Caco-2 (cell line): ENCODE data around the gene KCNK7. TPM values are rescaled to one million over a fixed set of nuclear protein-coding genes. Genes with fewer than 3 reads are reported as not detected.

Source experiments
- BruUV-seq: library from RNA; stranded (reverse); fragments of 400-500 nt; replicated peaks from 2 replicates; lab custom pipeline; 2021; lab: Mats Ljungman, UMichigan
- CTCF ChIA-PET: fragments of 300-600 bp; sonication (Branson Sonifier 250); formaldehyde crosslinking; loops from one replicate; lab custom pipeline; 2022; ENCODE audit warnings: antibody characterized with exemption; lab: Charles Lee
- POLR2A ChIA-PET: fragments of 300-600 bp; sonication (Branson Sonifier 250); formaldehyde crosslinking; loops from one replicate; lab custom pipeline; 2022; ENCODE audit warnings: antibody characterized with exemption; lab: Charles Lee
- DNase-seq, 2 experiments: peaks; one replicate each; pipeline versions ENCODE4 v3.0.0 to v3.0.0-alpha.2; 2020 to 2022
- H3K27me3 ChIP-seq: replicated peaks from 2 replicates; pipeline ENCODE4 v1.6.0; 2011; ENCODE audit warnings: low read length; ENCODE audit not compliant: control insufficient read depth, insufficient read depth
- H3K36me3 ChIP-seq: 2 replicates; pipeline ENCODE4 v1.5.1; 2011; ENCODE audit warnings: low read length; ENCODE audit not compliant: control insufficient read depth, insufficient read depth
- H3K4me1 ChIP-seq: fragments of 250-450 bp; sonication (Bioruptor Pico); 2 replicates; pipeline ENCODE4 v1.5.1; 2020; ENCODE audit warnings: mild to moderate bottlenecking
- H3K4me3 ChIP-seq: 2 replicates; pipeline ENCODE4 v1.5.1; 2011; ENCODE audit warnings: low read depth, mild to moderate bottlenecking, control low read depth, low read length
- H3K9me3 ChIP-seq: fragments of 250-450 bp; sonication (Bioruptor Pico); 2 replicates; pipeline ENCODE4 v1.5.1; 2020; ENCODE audit warnings: mild to moderate bottlenecking, moderate library complexity
- H3K27ac Mint-ChIP-seq: one replicate; pipeline ENCODE4 v1.8.0; 2022; ENCODE audit warnings: mixed read lengths; ENCODE audit not compliant: unreplicated experiment
- H3K27me3 Mint-ChIP-seq: one replicate; pipeline ENCODE4 v1.8.0; 2022; ENCODE audit warnings: mixed read lengths; ENCODE audit not compliant: insufficient read depth, unreplicated experiment
- H3K36me3 Mint-ChIP-seq: one replicate; pipeline ENCODE4 v1.8.0; 2022; ENCODE audit warnings: mild to moderate bottlenecking, mixed read lengths; ENCODE audit not compliant: insufficient read depth, unreplicated experiment
- H3K4me1 Mint-ChIP-seq: one replicate; pipeline ENCODE4 v1.8.0; 2022; ENCODE audit warnings: low read depth, mixed read lengths; ENCODE audit not compliant: unreplicated experiment
- H3K4me3 Mint-ChIP-seq: one replicate; pipeline ENCODE4 v1.8.0; 2022; ENCODE audit warnings: mild to moderate bottlenecking, moderate library complexity, mixed read lengths; ENCODE audit not compliant: unreplicated experiment
- H3K9me3 Mint-ChIP-seq: one replicate; pipeline ENCODE4 v1.8.0; 2022; ENCODE audit warnings: mixed read lengths; ENCODE audit not compliant: unreplicated experiment
- intact Hi-C: fragments of 100-400 bp; cut with micrococcal nuclease; formaldehyde crosslinking; loops from one replicate; pipeline ENCODE4 v1.10.0; 2022; ENCODE audit not compliant: unreplicated experiment
- total RNA-seq: library from RNA; stranded (reverse); gene quantifications from 2 replicates; pipeline ENCODE4 v1.2.3, GENCODE V29; 2022
- TF ChIP-seq, protein P1 (sequence below), 2 experiments: fragments of 200-600 bp in 1 of 2; IDR thresholded peaks; 1 replicate in 1 of 2; 2 replicates in 1 of 2; pipeline versions ENCODE4 v1.5.1 to v1.8.0; 2011 to 2022; ENCODE audit warnings: antibody characterized with exemption in 1 of 2, control low read depth in 1 of 2, inconsistent platforms in 1 of 2, low read depth in 1 of 2, low read length in 1 of 2, mild to moderate bottlenecking in 1 of 2, moderate library complexity in 1 of 2; ENCODE audit not compliant: insufficient read depth in 1 of 2, severe bottlenecking in 1 of 2, unreplicated experiment in 1 of 2

KCNK7 gene
- total RNA-seq, 1 experiment from 2014 or later = 0.39 TPM

DNA sequence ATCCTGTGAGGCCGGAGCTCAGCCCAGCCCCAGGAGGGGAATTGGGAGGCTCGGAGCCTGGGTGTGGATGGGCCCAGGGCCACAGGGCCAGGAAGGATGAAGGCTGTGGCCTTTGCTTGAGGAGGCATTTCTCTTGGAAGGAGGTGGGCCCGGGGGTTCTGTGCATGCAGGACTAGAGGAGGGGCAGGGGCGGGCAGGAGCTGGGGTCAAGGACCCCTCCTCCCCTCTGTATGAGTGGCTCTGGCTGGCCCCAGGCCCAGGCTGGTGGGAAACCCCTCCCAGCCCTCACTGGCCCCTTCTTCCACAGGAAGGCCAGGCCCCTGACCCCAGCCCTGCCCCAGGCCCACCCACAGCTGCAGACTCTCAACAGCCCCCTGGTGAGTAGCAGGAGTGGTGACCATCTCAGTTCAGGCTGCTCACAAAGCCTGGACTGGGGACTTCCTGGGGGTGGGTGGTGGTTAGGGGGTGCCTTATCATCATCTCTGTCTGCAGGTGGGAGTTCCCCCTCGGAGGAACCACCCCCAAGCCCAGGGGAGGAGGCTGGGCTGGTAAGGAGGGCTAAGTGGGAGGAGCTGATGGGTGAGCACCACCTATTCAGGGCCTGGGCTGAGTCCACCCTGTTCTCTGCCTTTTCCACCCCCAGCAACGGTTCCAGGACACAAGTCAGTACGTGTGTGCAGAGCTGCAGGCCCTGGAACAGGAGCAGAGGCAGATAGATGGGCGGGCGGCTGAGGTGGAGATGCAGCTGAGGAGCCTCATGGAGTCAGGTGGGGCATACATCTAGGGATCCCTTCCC lies 6.0 kb downstream of the KCNK7 start:
- no peak overlapping the region for H3K4me3 Mint-ChIP-seq
- intact Hi-C loops = no loop called here
- H3K4me1 Mint-ChIP-seq = no peaks in the 10 kb centered on the region
- no peaks in the 10 kb centered on the region for H3K9me3 Mint-ChIP-seq
- H3K27me3 Mint-ChIP-seq = no peaks in the 10 kb centered on the region
- Histone ChIP-seq H3K4me1 (peaks cover 5% of the 10 kb centered on the region; the same call in 1 of the 2 replicates), H3K27me3 (no peaks in the 10 kb centered on the region), H3K9me3 (no peaks in the 10 kb centered on the region), H3K4me3 (no peak overlapping the region), H3K36me3 (peaks cover 1% of the 10 kb centered on the region; the same call in 1 of the 2 replicates)
- TF ChIP-seq, protein P1, sequence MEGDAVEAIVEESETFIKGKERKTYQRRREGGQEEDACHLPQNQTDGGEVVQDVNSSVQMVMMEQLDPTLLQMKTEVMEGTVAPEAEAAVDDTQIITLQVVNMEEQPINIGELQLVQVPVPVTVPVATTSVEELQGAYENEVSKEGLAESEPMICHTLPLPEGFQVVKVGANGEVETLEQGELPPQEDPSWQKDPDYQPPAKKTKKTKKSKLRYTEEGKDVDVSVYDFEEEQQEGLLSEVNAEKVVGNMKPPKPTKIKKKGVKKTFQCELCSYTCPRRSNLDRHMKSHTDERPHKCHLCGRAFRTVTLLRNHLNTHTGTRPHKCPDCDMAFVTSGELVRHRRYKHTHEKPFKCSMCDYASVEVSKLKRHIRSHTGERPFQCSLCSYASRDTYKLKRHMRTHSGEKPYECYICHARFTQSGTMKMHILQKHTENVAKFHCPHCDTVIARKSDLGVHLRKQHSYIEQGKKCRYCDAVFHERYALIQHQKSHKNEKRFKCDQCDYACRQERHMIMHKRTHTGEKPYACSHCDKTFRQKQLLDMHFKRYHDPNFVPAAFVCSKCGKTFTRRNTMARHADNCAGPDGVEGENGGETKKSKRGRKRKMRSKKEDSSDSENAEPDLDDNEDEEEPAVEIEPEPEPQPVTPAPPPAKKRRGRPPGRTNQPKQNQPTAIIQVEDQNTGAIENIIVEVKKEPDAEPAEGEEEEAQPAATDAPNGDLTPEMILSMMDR (IDR thresholded peaks at IDR 0.05; ENCODE audit: insufficient read depth in 1 of 2, low read depth in 1 of 2, low read length in 1 of 2, severe bottlenecking in 1 of 2, unreplicated experiment in 1 of 2) = no peak
- ChIA-PET CTCF (interaction anchor here (0.6 kb wide), 1 partner anchor 74 kb away, joined by 3 read pairs; no protein-coding TSS in a partner anchor), POLR2A (no interaction called here)
- H3K27ac Mint-ChIP-seq = no peak overlapping the region
- H3K36me3 Mint-ChIP-seq = peaks cover 4% of the 10 kb centered on the region
- BruUV-seq = no TSS peak
- DNase-seq = no peak

DNA sequence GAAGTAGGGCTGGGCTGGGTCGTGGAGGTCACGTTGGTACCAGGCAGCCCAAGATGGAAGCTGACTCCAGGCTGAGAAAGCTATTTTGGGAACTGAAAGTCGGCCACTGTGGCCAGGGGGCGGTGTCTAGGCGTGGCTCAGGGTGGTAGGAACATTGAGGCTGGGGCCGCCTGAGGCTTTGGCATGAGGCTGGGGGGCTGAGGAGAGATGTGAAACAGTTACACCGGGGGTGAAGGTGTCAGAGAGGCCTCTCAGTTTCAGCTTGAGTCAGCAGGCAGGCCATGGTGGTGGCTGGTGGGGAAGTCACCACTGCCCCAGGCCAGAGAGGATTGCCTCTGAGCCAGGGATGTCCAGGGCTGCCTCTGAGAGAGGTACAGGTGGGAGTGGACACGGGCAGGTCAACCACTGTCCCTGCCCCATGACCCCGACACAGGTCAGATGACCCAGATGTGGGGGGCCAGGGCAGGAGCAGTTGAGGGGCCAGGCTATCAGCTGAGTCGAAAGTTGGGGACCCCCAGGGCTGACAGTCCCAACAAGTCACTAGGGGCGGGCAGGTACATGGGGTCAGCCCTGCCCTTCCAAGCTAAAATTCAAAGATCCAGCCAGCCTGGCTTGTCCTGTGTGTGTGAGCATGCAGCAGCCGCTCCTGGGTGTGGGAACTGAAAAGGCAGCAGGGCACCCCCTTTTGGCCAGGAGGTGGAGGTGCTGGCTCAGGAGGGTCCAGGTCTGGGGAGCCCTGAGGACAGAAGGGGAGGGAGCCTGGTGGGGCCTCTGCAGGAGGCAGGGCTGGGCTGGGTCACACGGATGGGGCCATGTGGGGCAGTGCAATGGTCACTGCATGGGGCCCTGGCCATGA lies 7.2 kb downstream of the KCNK7 start:
- no peaks in the 10 kb centered on the region for H3K4me1 Mint-ChIP-seq
- H3K27me3 Mint-ChIP-seq = no peaks in the 10 kb centered on the region
- POLR2A ChIA-PET = interaction anchor here (0.8 kb wide), 1 partner anchor 15 kb away, joined by 3 read pairs; no protein-coding TSS in a partner anchor
- no peak overlapping the region for H3K4me3 Mint-ChIP-seq
- H3K36me3 Mint-ChIP-seq = peaks cover 4% of the 10 kb centered on the region
- H3K9me3 ChIP-seq = no peaks in the 10 kb centered on the region
- H3K4me3 ChIP-seq = no peak overlapping the region
- no peaks in the 10 kb centered on the region for H3K27me3 ChIP-seq
- H3K4me1 ChIP-seq = peaks cover 5% of the 10 kb centered on the region; the same call in 1 of the 2 replicates
- no TSS peak for BruUV-seq
- CTCF ChIA-PET = interaction anchor here (0.9 kb wide), 1 partner anchor 27 kb away, joined by 3 read pairs; the partner anchor contains the start of gene PCNX3
- no peak overlapping the region for H3K27ac Mint-ChIP-seq
- TF ChIP-seq, protein P1 (IDR thresholded peaks at IDR 0.05; ENCODE audit: insufficient read depth in 1 of 2, low read depth in 1 of 2, low read length in 1 of 2, severe bottlenecking in 1 of 2, unreplicated experiment in 1 of 2) = peak; percentile 58 to 71
- no peaks in the 10 kb centered on the region for H3K9me3 Mint-ChIP-seq
- H3K36me3 ChIP-seq = peaks cover 1% of the 10 kb centered on the region; the same call in 1 of the 2 replicates
- peak in 1 of 2 experiments; percentile 72 for DNase-seq
- intact Hi-C loops = no loop called here

DNA sequence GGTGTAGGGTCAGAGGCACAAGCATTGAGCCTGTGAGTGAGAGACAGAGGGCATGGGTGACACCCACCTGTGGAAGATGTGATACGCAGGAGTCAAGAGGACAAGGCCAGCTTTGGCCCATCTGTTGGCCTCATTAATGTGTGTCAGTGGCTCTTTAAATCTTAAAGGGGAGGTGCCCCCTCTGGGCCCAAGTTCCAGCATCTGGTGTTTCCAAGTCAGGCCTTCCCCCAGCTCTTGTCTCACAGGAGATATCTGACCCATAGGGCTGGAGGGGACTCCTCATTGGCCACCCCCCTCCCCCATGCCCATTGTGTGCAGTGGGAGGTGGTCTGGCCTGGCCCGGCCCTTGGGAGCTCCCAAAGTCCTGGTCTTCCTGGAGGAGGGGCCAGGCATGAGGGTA lies 8.9 kb downstream of the KCNK7 start:
- no TSS peak for BruUV-seq
- Mint-ChIP-seq H3K27me3 (no peaks in the 10 kb centered on the region), H3K9me3 (no peaks in the 10 kb centered on the region), H3K36me3 (peaks cover 4% of the 10 kb centered on the region), H3K4me1 (no peaks in the 10 kb centered on the region), H3K4me3 (no peak overlapping the region), H3K27ac (no peak overlapping the region)
- ChIA-PET POLR2A (interaction anchor here (0.5 kb wide), 1 partner anchor 271 kb away, joined by 4 read pairs; the partner anchor contains the start of gene CFL1), CTCF (no interaction called here)
- DNase-seq = no peak
- H3K9me3 ChIP-seq = no peaks in the 10 kb centered on the region
- no peaks in the 10 kb centered on the region for H3K4me1 ChIP-seq
- no peaks in the 10 kb centered on the region for H3K27me3 ChIP-seq
- H3K4me3 ChIP-seq = no peak overlapping the region
- intact Hi-C loops = no loop called here
- TF ChIP-seq, protein P1 (IDR thresholded peaks at IDR 0.05; ENCODE audit: insufficient read depth in 1 of 2, low read depth in 1 of 2, low read length in 1 of 2, severe bottlenecking in 1 of 2, unreplicated experiment in 1 of 2) = no peak
- H3K36me3 ChIP-seq = no peaks in the 10 kb centered on the region
